Bronchial epithelial cell (primary cell): Measurements from ENCODE around the gene LAMA3. TPM values are rescaled to one million over a fixed set of nuclear protein-coding genes. Genes with fewer than 3 reads are reported as not detected.
"Not testable (repeated sequence)": the region's sequence is repeated elsewhere in the genome, so short reads cannot be mapped to it uniquely, and the experiment has no call there.

Source experiments
- DNase-seq: peaks from one replicate; pipeline ENCODE4 v3.0.0-alpha.2; 2010; ENCODE audit warnings: low read depth
- FAIRE-seq: peaks from 2 replicates; lab custom pipeline; 2011; peaks lifted over from hg19 to GRCh38; lab: Jason Lieb, UNC
- H3K27me3 ChIP-seq: 2 replicates; pipeline ENCODE4 v1.5.1; 2011; ENCODE audit warnings: low read length; ENCODE audit not compliant: control insufficient read depth, insufficient read depth
- H3K36me3 ChIP-seq: 2 replicates; pipeline ENCODE4 v1.5.1; 2011; ENCODE audit warnings: low read length; ENCODE audit not compliant: control insufficient read depth, insufficient read depth
- H3K4me3 ChIP-seq: 2 replicates; pipeline ENCODE4 v1.5.1; 2011; ENCODE audit warnings: mild to moderate bottlenecking, low read depth, low read length, control low read depth
- CTCF ChIP-seq: IDR thresholded peaks from 2 replicates; pipeline ENCODE4 v1.5.1; 2011; ENCODE audit warnings: mild to moderate bottlenecking, moderate library complexity, low read length, control low read depth, inconsistent platforms; ENCODE audit not compliant: insufficient read depth, severe bottlenecking
- total RNA-seq: library from RNA; depleted of rRNA; stranded (reverse); fragments of >200 nt; gene quantifications from 2 replicates; pipeline ENCODE4 v1.2.1, GENCODE V29; 2014

Gene LAMA3
- total RNA-seq, 1 donor from 2014 or later, result 531 TPM

GRCh38 chr18:23738575-23738974 lies 49.3 kb downstream of the LAMA3 start:
- FAIRE-seq, result no peak

GRCh38 chr18:23740105-23740830 lies 51.0 kb downstream of the LAMA3 start:
- DNase-seq (no peak), FAIRE-seq (no peak)
- H3K27me3 ChIP-seq, result no peaks in the 10 kb centered on the region
- no peaks in the 10 kb centered on the region for H3K36me3 ChIP-seq
- H3K4me3 ChIP-seq, result no peak overlapping the region
- no peak for TF ChIP-seq CTCF

More at GRCh38 chr18:23738575-23738974, 49.3 kb downstream of the LAMA3 start:
- no peak for TF ChIP-seq CTCF
- Histone ChIP-seq H3K4me3 (no peak overlapping the region), H3K36me3 (no peaks in the 10 kb centered on the region), H3K27me3 (no peaks in the 10 kb centered on the region)
- DNase-seq, result no peak

- H3K36me3 ChIP-seq, FAIRE-seq: not testable (repeated sequence)
Measured at GRCh38 chr18:23741967-23742366, 52.7 kb downstream of the LAMA3 start.

GRCh38 chr18:23743733-23744333 lies 54.6 kb downstream of the LAMA3 start:
- H3K27me3 ChIP-seq, result no peaks in the 10 kb centered on the region
- DNase-seq (peak; percentile 76), FAIRE-seq (no peak)
- H3K36me3 ChIP-seq, result no peaks in the 10 kb centered on the region
- no peak overlapping the region for H3K4me3 ChIP-seq
- no peak for TF ChIP-seq CTCF

More at GRCh38 chr18:23741967-23742366, 52.7 kb downstream of the LAMA3 start:
- not testable (repeated sequence) for DNase-seq, H3K4me3 ChIP-seq, H3K27me3 ChIP-seq

- Histone ChIP-seq H3K4me3 (no peak overlapping the region), H3K27me3 (no peaks in the 10 kb centered on the region), H3K36me3 (peaks cover 1% of the 10 kb centered on the region)
- TF ChIP-seq CTCF, result no peak
- DNase-seq (no peak), FAIRE-seq (no peak)
Measured at GRCh38 chr18:23745366-23745765, 56.1 kb downstream of the LAMA3 start.

- no peak for TF ChIP-seq CTCF
- H3K4me3 ChIP-seq, result no peak overlapping the region
- H3K36me3 ChIP-seq, result peaks cover 1% of the 10 kb centered on the region
- no peak for DNase-seq
- no peaks in the 10 kb centered on the region for H3K27me3 ChIP-seq
- no peak for FAIRE-seq
Measured at GRCh38 chr18:23746851-23747250, 57.6 kb downstream of the LAMA3 start.
